Smooth muscle cell (in vitro differentiated cells): ENCODE results near the gene RPS25. TPM values are rescaled to one million over a fixed set of nuclear protein-coding genes. Genes with fewer than 3 reads are reported as not detected.
"Not testable (repeated sequence)": the region's sequence is repeated elsewhere in the genome, so short reads cannot be mapped to it uniquely, and the experiment has no call there.

Experiments
- DNase-seq: peaks from one replicate; lab custom pipeline; 2025; ENCODE audit not compliant: unreplicated experiment; lab: John Stamatoyannopoulos, UW
- H2AFZ ChIP-seq: fragments of 200-600 bp; sonication (generic); 2 replicates; pipeline ENCODE4 v1.6.0; 2016; ENCODE audit warnings: antibody characterized with exemption, low read depth, mild to moderate bottlenecking
- H3F3A ChIP-seq: fragments of 200-600 bp; sonication (generic); 2 replicates; pipeline ENCODE4 v1.6.0; 2017; ENCODE audit warnings: antibody characterized with exemption, low read depth
- H3K27ac ChIP-seq: fragments of 200-600 bp; sonication (generic); 2 replicates; pipeline ENCODE4 v1.5.1; 2016; ENCODE audit warnings: low read depth, mild to moderate bottlenecking
- H3K27me3 ChIP-seq: fragments of 200-600 bp; sonication (generic); 2 replicates; pipeline ENCODE4 v1.6.1; 2016; ENCODE audit warnings: low read depth, mild to moderate bottlenecking
- H3K36me3 ChIP-seq: fragments of 200-600 bp; sonication (generic); 2 replicates; pipeline ENCODE4 v1.5.1; 2016; ENCODE audit warnings: low read depth
- H3K4me1 ChIP-seq: fragments of 200-600 bp; sonication (generic); 2 replicates; pipeline ENCODE4 v1.5.1; 2016; ENCODE audit warnings: low read depth
- H3K4me2 ChIP-seq: fragments of 200-600 bp; sonication (generic); 2 replicates; pipeline ENCODE4 v1.6.0; 2016; ENCODE audit warnings: mild to moderate bottlenecking
- H3K4me3 ChIP-seq: fragments of 200-600 bp; sonication (generic); 2 replicates; pipeline ENCODE4 v1.5.1; 2016; ENCODE audit warnings: mild to moderate bottlenecking
- H3K79me2 ChIP-seq: fragments of 200-600 bp; sonication (generic); 2 replicates; pipeline ENCODE4 v1.6.0; 2016; ENCODE audit warnings: low read depth, mild to moderate bottlenecking
- H3K9ac ChIP-seq: fragments of 200-600 bp; sonication (generic); 2 replicates; pipeline ENCODE4 v1.6.0; 2016; ENCODE audit warnings: low read depth
- H3K9me3 ChIP-seq: fragments of 200-600 bp; sonication (generic); replicated peaks from 2 replicates; pipeline ENCODE4 v1.5.1; 2016; ENCODE audit warnings: low read depth
- H4K20me1 ChIP-seq: fragments of 200-600 bp; sonication (generic); 2 replicates; pipeline ENCODE4 v1.6.0; 2016; ENCODE audit warnings: low read depth
- CTCF ChIP-seq: fragments of 200-600 bp; sonication (generic); IDR thresholded peaks from 2 replicates; pipeline ENCODE4 v1.5.1; 2017; ENCODE audit warnings: borderline replicate concordance, mild to moderate bottlenecking, antibody characterized with exemption; ENCODE audit not compliant: insufficient read depth, poor library complexity, severe bottlenecking
- WGBS: methylation state at CpG from one replicate; pipeline ENCODE4 v1.1.7; 2016; ENCODE audit warnings: low lambda C conversion rate; 5-methylcytosine and 5-hydroxymethylcytosine counted together
- polyA plus RNA-seq: library from polyadenylated mRNA; unstranded; fragments of >200 nt; fragmentation: Nextera tagmentation; extraction: Ambion mirVana; gene quantifications from 2 replicates; pipeline ENCODE4 v1.2.1, GENCODE V29; 2016
- total RNA-seq: library from RNA; depleted of rRNA; stranded (reverse); fragments of >200 nt; gene quantifications from 2 replicates; pipeline ENCODE4 v1.2.3, GENCODE V29; 2014

Gene RPS25
- total and polyA plus RNA-seq, 2 experiments from 2014 or later, result 1,078 to 1,616 TPM

GRCh38 chr11:119042927-119043326, 24.8 kb upstream of the RPS25 start:
- H2AFZ ChIP-seq, result no peak overlapping the region
- no peak overlapping the region for H3K4me2 ChIP-seq
- WGBS, result 92% methylated on average over 9 of the region's 9 CpGs
- no peaks in the 10 kb centered on the region for H3K9me3 ChIP-seq
- no peak overlapping the region for H3K27ac ChIP-seq
- H3F3A ChIP-seq, result no peaks in the 10 kb centered on the region
- no peaks in the 10 kb centered on the region for H3K79me2 ChIP-seq
- no peaks in the 10 kb centered on the region for H3K36me3 ChIP-seq
- H3K4me1 ChIP-seq, result no peaks in the 10 kb centered on the region
- DNase-seq, result no peak
- TF ChIP-seq CTCF, result no peak
- no peaks in the 10 kb centered on the region for H4K20me1 ChIP-seq
- H3K27me3 ChIP-seq, result no peaks in the 10 kb centered on the region
- no peak overlapping the region for H3K9ac ChIP-seq
- no peak overlapping the region for H3K4me3 ChIP-seq

GRCh38 chr11:119041821-119042514, 23.8 kb upstream of the RPS25 start:
- no peak for TF ChIP-seq CTCF
- Histone ChIP-seq H3K79me2 (no peaks in the 10 kb centered on the region), H3K4me2 (no peak overlapping the region), H3K27me3 (no peaks in the 10 kb centered on the region), H3K9me3 (no peaks in the 10 kb centered on the region), H3K36me3 (no peaks in the 10 kb centered on the region), H3K4me3 (no peak overlapping the region), H4K20me1 (no peaks in the 10 kb centered on the region), H3F3A (no peaks in the 10 kb centered on the region), H3K4me1 (no peaks in the 10 kb centered on the region), H2AFZ (no peak overlapping the region), H3K27ac (no peak overlapping the region), H3K9ac (no peak overlapping the region)
- no peak for DNase-seq
- 46% methylated on average over 4 of the region's 4 CpGs for WGBS

GRCh38 chr11:119039471-119039870, 21.3 kb upstream of the RPS25 start:
- H3K9ac ChIP-seq, H3F3A ChIP-seq, H3K79me2 ChIP-seq, DNase-seq, H2AFZ ChIP-seq, H4K20me1 ChIP-seq, H3K4me3 ChIP-seq, H3K27ac ChIP-seq, H3K36me3 ChIP-seq, H3K9me3 ChIP-seq, H3K27me3 ChIP-seq, H3K4me2 ChIP-seq, H3K4me1 ChIP-seq: not testable (repeated sequence)
- WGBS, result 45% methylated on average over 11 of the region's 11 CpGs

- no peaks in the 10 kb centered on the region for H3F3A ChIP-seq
- no peak overlapping the region for H3K27ac ChIP-seq
- 91% methylated on average over 5 of the region's 5 CpGs for WGBS
- no peaks in the 10 kb centered on the region for H3K79me2 ChIP-seq
- H2AFZ ChIP-seq, result no peak overlapping the region
- no peak overlapping the region for H3K4me2 ChIP-seq
- no peak for DNase-seq
- H3K9me3 ChIP-seq, result no peaks in the 10 kb centered on the region
- H4K20me1 ChIP-seq, result no peaks in the 10 kb centered on the region
- H3K4me3 ChIP-seq, result no peak overlapping the region
- H3K36me3 ChIP-seq, result no peaks in the 10 kb centered on the region
- H3K27me3 ChIP-seq, result no peaks in the 10 kb centered on the region
- TF ChIP-seq CTCF, result no peak
- H3K9ac ChIP-seq, result no peak overlapping the region
- H3K4me1 ChIP-seq, result no peaks in the 10 kb centered on the region
These were observed 20.7 kb upstream of the RPS25 start for GRCh38 chr11:119038884-119039283.
